Iris pigment epithelial cell (primary cell): ENCODE data around the gene LRMDA.

ENCODE experiments used
- DNase-seq: peaks from one replicate; pipeline ENCODE4 v3.0.0-alpha.2; 2011; ENCODE audit warnings: low read depth

The LRMDA gene

DNA sequence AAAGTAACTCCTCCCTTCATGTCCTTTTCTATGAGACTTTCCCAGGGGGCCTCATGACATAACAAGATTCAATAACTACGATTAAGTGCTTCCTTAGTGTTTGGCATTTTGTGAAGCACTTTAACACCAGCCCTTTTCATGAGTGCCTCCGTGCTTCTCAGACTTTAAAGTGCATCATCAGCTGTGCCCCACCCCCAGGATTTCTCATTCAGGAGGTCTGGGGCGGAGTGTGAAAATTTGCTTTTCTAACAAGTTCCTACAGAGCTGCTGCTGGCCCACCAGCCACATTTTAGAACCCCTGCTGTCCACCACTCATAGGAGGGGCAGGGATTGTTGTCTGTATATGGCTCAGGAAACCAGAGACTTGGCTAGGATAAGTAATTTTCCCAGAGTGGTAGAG lies 445.3 kb downstream of the LRMDA start:
- no peak for DNase-seq

DNA sequence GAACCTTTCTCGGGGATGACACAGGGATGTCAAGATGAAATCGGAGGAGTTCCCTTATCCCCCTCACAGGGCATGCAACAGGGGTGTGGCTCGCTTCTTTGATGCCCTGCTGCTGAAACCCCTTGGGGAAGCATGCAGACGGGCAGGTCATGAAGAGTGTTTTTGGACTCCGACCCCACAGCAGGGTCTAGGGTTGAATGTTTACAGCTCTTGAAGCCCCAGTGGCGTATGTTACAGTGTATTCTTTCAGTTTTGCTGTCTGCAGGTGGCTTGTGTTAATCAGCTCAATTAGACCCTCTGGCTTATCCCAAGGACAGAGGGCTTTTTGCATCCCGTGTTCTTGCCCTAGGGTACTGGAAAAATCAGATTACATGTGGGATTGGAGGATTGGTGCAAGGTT lies 446.5 kb downstream of the LRMDA start:
- no peak for DNase-seq

DNA sequence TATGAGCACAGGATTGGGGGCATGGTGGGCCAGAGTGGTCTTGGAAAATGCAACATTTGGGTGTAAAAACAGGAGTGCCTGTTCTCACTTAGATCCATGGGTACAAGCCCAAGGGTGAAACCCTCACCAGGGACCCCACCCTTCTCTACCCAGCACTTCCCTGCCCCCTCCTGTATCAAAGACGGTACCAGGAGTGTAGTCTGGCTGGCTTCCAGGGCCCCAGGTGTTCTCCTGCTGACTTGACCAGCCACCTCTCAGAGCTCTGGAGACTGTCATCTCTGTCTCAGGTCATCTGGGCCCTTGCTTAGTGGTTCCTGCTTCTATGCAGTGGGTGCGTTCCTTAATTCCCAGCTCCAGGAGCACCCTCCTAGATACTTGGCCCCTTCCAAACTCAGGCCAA lies 447.2 kb downstream of the LRMDA start:
- no peak for DNase-seq

DNA sequence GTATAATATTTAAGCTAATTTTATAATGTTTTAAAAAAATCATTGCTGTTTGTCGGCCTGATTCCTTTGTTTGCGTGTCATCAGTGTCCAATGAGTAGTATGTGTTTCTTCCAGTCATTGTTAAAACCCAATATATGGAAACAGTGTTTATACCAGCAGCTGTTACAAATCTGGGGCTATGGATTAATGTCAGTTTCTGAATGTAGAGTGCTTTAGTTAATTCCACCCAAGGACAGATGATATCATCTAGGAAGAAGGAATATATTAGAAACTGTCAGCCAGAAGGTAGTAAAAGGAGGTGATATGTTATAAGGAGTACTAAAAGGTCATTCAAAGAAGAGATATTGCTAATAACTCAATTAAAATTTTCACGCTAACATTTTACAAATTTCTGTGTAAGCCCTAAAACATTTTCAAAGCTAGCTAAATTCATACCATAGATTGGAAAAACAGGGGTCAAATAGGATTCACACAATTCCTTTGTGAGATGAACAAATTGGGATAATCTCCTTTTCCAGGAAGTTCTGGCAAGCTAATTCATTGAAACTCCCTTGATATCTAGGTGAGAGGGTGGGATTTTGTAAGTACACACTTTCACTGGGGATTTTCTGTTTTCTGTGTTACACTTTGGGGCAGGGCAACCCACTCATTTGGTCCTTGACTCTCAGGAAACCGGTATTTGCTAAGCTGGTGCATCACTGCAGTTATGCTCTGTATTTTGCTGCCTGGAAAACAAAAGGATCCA lies 448.8 kb downstream of the LRMDA start:
- no peak for DNase-seq

DNA sequence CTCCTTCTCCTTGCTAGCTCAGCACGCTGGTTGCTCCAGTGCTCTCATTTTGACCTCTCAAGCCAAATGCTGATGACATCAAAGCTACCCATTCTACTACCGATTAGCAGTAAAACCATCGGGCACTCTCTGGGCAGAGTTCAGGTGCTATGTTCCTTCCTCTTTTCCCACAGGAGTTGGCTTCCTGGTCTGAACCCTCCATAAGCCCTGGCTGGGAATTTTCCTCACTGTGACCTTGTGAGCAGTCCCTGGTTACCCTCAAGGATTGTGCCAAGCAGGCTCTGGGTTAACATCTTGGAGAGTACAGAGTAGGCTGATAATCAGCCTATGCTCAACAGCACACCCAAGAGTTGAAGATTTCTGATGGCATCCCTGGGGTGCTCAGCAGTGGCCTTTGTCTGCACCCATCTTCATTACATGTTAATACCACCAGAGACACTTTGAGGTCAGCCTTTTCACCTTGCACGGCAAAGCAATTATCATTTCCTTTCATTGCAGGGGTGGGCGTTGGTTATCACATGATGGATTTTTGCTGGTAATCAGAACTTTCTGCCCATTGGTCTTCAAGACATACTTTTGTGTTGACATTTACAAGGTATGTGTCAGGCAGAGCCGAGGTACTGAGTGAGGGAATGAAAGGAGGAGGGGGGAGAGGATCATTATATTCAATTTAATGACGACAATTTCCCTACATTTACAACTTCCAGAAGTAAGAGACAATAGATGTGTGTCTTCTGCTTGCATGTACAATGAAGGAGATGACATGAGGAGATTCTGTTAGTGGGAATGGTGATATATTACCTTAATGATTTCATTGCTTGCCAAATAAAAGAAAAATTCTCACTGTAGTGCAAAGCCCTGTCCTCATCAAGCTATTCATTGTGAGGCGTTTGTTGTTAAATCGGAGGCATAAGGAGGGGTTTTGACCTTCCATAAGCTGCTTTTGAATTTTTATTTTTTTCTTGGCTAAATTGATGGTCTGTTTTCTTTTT lies 452.0 kb downstream of the LRMDA start:
- DNase-seq, result no peak

DNA sequence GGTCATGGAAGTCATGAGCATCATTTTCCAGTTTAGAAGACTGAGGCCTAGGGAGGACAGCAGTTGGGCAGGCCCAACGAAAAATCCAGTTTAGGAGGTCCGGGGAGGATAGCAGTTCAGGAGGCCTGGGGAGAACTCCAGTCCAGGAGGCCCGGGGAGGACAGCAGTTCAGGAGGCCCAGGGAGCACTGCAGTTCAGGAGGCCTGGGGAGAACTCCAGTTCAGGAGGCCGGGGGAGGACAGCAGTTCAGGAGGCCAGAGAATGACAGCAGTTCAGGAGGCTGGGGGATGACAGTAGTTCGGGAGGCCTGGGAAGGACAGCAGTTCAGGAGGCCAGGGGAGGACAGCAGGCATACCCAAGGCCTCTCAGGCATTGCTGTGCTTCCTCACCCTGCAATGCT lies 453.4 kb downstream of the LRMDA start:
- DNase-seq, result no peak

DNA sequence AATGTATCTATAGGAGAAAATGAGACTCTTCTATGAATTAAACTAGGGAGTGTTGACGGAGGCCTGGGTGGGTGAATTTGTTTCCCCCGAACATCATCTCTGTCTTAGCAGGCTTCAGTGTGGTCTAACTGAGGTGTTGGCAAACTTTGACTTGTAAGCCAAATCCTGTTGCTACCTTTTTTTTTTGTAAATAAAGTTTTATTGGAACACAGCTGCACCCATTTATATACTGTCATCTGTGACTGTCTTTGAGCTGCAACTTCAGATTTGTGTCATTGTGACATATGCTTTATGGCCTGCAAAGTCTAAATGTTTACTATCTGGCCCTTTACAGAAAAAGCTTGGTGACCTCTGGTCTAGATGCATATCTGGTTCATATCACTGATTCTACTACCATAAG lies 455.9 kb downstream of the LRMDA start:
- DNase-seq, result no peak

DNA sequence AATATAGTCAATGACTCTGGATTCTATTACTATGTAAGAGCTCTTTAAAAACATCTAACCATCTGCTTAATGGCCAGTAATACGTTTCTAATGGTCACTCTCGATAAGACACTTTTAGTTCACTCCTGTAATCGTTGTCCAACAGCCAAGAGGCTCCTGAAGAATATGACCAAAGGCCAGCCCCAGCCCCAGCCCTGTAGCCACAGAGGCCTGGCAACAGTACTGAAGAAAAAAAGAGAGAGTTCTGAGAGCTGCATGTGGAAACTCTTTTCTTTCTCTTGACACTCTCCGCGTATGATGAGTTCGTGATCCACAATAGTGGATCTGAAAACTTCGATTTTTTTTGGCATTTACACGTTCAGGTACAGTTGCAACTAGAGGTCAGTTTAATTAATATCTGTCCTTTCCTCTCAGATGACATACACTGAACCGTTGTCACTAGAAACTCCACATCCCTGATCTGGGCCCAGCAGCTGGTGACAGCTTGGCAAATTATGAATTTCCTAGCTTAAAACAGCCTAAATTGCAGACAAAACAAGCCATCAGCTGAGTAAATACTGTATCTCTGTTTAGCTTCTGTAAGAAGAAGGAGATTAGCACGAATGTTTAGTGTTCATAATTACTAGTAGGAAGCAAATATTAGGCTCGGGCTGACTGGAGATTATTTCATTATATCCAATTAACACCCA lies 456.7 kb downstream of the LRMDA start:
- DNase-seq, result no peak

DNA sequence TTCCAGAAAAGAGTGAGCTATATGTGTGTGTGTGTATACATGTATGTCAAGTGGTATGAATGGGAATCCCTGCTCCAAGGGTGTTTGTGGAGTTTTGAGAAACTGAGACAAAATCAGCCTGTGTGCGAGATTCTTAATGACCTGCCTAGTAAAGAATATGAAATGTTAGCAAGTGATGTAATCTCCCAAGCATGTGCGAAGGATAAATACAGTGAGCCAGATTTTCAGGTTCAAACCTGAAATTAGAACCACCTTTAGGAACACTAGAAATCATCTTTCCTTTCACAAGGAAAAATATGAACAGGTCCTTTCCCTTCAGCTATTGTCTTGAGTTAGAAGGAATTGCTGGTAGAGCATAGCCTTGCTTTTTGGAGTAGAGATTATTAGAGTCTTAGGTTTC lies 457.6 kb downstream of the LRMDA start:
- no peak for DNase-seq

DNA sequence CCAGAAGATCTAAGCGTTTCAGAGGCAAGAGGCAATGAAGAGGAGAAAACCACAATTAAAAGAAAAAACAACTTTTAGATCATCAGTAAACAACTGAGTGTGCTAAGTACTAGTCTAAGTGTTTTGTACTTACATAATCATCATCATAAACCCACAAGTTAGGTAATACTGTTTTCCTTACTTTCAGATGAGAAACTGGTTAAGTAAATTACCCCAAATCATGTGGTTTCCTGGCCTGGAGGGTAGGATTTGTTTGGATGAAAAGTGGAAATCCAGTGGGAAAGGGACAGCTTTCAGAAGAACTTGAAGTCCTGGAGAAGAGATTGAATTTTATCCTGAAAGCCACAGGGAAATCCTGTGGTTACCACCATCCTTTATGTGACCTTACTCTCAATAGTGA lies 463.3 kb downstream of the LRMDA start:
- no peak for DNase-seq

DNA sequence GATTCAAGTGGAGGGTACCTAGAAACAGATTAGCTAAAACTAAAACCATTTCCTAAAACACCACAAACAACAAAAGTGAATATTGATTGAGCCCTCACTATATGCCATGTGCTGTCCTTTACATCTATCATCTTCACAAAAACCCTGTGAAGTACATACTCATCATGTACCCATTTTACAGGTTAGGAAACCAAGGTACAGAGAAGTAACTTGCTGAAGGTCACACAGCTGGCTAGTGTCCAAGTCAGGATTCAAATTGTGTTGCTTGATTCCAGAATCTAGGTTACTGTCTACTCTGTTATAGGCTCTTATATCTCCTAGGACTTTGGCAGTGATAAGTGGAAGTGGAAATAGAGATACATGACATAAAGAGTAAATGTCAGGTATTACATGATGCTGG lies 463.8 kb downstream of the LRMDA start:
- DNase-seq, result no peak

DNA sequence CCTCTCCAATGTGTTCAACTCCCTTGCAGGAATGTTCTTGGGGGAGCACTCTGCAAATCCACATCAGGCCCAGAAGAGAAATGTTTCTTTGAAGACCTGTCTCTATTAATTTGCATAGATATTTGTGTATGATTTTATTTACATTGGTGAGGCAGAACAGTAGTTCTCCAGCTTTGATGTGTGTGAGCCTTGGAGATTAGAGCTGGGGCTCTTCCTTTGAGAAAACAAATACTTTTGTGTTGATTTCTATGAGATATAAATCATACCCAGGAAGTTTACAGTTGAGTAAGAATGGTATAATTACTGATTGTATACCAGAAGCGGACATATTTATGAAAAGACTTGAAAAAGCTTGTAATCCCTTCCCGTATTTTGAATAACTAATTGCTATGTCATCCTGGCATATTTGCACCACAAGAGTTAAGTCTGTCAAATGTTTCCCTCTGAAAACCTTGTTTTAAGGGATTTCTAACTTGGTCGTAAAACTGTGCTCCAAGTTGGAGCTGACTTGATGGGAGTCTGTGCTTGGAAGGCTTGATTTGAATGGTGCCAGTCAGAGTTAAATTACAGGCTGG lies 468.5 kb downstream of the LRMDA start:
- no peak for DNase-seq

DNA sequence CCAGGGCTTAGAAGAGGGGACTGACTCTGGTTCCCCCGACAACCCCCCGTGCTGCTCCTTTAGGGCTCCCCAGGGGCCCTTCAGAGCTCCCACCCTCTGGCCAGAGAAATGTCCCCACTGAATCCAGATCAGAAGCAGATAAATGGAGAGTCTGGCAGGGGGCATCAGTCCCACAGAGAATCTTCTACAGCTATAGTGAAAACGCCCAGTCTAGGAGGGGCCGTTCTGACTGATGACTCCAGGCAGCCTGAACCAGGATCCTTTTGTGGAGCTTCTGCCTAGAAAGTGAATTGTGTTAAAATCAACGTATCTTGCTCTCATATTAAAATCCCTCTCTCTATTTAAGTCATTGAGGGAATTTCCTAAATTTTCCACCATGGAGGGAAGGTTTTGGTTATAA lies 471.4 kb downstream of the LRMDA start:
- no peak for DNase-seq

DNA sequence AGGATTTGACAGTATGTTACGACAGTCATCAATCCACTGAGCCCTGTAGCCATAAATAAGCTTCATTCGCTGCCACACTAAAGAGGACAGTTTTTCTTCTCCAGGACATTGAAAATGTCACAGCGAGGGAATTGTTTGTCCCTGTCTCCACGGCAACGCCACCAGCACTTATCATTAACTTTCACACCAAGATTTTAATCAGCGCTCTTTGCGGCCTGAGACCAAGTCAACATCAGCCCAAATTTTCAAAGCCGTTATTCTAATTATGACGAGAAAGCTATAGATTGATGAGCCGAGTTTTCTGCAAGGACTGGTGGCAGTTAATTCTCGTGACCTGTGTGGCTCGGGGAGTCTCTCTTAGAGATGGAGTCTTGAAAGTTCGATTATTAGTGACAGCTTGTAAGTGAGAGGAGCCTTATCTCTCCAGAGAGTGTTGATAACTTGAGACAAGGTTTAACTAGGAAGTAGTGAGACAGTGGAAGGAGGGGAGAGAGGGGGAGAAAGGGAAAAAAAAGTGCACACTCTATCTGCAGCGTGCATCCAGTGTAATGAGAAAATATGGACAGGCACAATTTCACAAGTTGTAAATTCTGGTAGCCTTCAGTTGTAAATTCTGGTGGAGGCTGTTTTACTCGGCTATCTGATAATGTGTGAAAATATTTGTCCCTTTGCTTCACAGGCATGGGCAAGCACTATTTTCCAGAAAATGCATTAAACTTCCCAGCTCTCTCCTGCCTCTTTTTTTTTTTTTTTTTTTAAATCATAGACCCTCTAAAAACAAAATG lies 473.3 kb downstream of the LRMDA start:
- no peak for DNase-seq

DNA sequence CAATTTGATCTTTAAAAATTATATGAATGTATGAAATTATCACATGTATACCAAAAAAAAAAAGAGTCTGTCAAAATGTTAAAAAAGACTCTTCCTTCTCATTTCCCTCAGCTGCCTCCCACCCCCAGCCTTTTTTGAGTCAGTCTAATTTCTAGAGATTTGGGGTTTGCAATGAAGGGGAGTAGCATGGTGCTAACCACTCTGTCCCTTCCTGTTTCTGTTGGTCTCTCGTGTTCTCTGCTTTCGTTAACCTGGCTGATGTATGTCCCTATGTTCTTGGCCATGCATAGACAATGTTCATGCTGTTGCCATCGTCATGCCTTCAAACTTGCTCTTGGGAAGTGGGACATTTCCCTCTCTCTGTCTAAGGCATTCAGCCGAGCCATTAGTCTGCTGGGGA lies 474.1 kb downstream of the LRMDA start:
- DNase-seq, result no peak

DNA sequence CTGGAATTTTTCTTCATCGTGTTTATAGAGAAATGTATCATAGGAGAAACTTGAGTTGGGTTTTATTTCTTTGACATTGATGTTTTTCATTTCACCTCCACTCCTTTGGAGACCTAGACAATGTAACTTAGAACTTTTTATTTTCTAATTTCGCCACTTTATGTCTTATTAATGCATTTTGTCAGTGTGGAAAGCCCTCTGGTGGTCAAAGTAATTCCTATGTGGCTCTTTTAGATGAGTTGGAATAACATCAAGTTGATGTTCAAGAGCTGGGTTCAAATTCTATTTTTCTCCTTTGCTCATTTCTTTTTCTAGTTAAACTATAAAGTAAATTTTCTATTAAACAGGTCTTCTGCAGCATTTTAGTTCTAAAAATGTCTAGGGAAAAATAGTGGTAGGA lies 478.6 kb downstream of the LRMDA start:
- DNase-seq, result peak; percentile 36

DNA sequence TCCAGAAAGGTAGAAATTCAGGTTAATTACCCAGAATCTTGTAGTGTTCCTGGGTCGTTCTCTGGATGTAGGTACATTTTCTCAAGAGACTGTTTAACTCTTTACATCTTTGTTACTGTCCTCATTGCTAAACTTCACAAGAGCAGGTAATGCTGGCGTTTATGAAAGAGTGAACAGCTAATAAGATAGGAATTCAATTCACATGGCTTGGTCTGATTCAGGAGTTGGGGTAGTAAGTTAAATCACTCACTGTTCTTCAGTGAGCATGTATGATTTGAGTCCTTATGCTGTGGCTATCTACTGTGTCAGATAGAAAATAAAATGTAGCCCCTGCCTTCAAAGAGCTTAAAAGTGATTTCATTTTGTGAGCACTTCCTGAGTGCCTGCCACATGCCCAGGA lies 480.0 kb downstream of the LRMDA start:
- no peak for DNase-seq

DNA sequence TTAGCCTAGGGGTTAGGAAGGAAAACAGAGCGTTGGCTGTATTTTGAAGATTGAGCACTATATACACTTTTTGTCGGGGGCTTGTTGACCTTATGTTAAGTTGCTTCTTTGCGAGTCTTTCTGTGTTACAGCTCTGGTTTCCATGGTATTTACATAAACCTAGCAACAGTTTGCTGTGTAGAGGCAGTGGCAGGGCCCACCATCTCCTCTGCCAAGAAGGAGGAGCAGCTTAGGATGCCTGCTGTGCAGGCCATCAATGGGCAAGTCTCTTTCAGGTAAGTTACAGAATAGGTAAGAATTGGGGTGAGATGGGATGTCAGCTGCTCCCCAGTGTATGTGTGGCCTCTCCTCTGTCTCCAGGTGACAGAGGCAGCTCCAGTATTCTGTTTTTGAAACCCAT lies 485.5 kb downstream of the LRMDA start:
- no peak for DNase-seq

DNA sequence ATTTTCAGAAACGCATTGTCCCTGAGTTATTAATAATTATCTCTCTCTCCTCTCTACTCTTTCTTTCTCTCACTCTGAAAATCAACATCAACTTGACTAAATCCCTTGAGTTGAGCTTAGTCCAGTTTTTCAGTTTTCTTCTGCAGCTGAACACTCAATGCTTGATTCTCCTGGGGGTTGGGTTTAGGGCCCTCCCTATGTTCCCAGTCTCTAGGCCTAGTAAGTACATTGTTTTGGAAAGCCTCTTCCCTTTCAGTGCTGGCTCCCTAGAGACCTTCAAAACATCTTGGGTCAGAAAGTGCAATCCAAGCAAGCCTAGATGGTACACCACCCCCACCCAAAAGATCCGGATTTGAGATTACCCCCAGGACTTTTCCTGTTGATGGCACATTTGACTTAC lies 488.5 kb downstream of the LRMDA start:
- DNase-seq, result no peak

DNA sequence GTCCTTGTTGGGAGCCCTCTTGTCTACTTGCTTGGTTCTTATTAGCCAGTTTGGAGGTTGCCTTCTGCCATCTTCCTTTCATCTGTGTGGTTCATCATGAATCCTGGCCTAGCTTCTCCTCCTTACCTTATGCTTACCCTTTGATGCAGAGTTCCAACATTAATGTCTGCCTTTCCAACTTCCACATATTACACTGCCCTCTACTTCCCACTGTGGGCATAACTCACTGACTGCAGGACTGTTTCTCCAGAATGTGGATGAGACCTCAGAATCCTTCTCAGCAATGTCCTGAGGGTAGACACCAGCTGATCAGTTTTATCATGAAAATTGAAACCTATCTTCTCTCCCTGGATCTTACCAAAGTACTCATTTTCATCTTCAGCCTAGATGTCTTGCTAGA lies 491.0 kb downstream of the LRMDA start:
- no peak for DNase-seq

DNA sequence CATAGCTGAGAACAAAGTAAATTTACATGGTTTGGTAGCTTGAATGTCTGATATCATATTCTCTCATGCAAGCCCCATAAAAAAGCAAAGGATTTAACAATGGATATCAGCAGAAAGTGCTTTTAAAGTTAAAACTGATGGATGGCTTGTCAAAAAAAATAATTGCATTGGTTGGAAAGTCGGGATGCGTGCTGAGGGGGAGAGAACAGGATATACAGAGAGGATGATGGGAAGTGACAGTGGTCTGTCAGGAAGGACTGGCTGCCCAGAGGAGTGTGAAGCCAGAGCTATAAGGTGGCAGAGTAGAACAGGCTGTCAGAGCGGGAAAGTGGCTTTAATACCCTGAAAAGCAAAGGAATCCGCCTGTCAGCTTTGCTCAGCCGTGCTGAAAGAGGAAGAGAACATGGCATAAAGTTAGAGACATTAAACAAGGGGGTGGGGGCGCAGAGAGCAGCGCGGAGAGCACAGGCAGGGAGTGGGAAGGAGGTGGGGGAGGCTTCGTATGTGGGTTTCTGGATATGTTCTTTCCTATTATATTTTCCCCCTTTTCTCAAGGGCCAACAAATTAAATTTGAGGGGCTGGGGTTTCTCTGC lies 493.0 kb downstream of the LRMDA start:
- DNase-seq, result no peak
